Right lobe of liver (tissue), 6 donors: ENCODE results near the gene CACNA1C. TPM values are rescaled to one million over a fixed set of nuclear protein-coding genes. Genes with fewer than 3 reads are reported as not detected.

Source experiments
- ATAC-seq, 4 donors: fragments of 200-7000 bp; cut with Tn5 transposase; one replicate each; pipeline ENCODE4 v1.9.1; 2020; ENCODE audit warnings: mild to moderate bottlenecking in 4 of 4, moderate library complexity in 4 of 4
- DNase-seq, 3 donors: peaks; one replicate each; pipeline ENCODE4 v3.0.0-alpha.2; 2020
- H3K27ac ChIP-seq, 3 donors: fragments of 200-600 bp; one replicate each; pipeline ENCODE4 v1.8.0; 2022
- H3K27me3 ChIP-seq, 2 donors: fragments of 200-600 bp; one replicate each; pipeline ENCODE4 v1.8.0; 2022
- H3K36me3 ChIP-seq, 4 donors: fragments of 200-600 bp; sonication (generic) in 1 of 4; one replicate each; pipeline versions ENCODE4 v1.5.1 to v1.8.0; 2017 to 2022; ENCODE audit warnings: control low read depth in 1 of 4
- H3K4me1 ChIP-seq, 4 donors: fragments of 200-600 bp; sonication (generic) in 1 of 4; one replicate each; pipeline versions ENCODE4 v1.5.1 to v1.8.0; 2017 to 2022; ENCODE audit warnings: control low read depth in 1 of 4
- H3K4me3 ChIP-seq, 3 donors: fragments of 200-600 bp; one replicate each; pipeline ENCODE4 v1.8.0; 2022
- H3K9me3 ChIP-seq, 4 donors: fragments of 200-600 bp; sonication (generic) in 1 of 4; one replicate each; pipeline versions ENCODE4 v1.5.1 to v1.8.0; 2017 to 2022; ENCODE audit warnings: control low read depth in 1 of 4
- CTCF ChIP-seq, 4 donors: fragments of 200-600 bp in 3 of 4; fragments of 450-650 bp in 1 of 4; IDR thresholded peaks; one replicate each; pipeline versions ENCODE4 v1.5.1 to v1.8.0; 2016 to 2022; ENCODE audit warnings: antibody characterized with exemption in 4 of 4, mild to moderate bottlenecking in 2 of 4
- POLR2A ChIP-seq: fragments of 450-650 bp; IDR thresholded peaks from one replicate; pipeline ENCODE4 v1.6.1; 2017; ENCODE audit warnings: antibody characterized with exemption, mild to moderate bottlenecking
- WGBS: methylation state at CpG from one replicate; pipeline ENCODE4 v1.1.6; 2018; ENCODE audit warnings: low coverage, low lambda C conversion rate; ENCODE audit not compliant: insufficient coverage; ENCODE audit errors: missing lambda C conversion rate; 5-methylcytosine and 5-hydroxymethylcytosine counted together
- intact Hi-C, 2 donors: fragments of 100-400 bp; cut with DNase I; formaldehyde crosslinking; loops; one replicate each; pipeline versions ENCODE4 v1.11.2 to v1.14.1; 2022
- total RNA-seq, 6 experiments: library from RNA; depleted of rRNA in 2 of 6; stranded (reverse); fragments of >200 nt in 2 of 6; fragmentation: NEBNext Ultra II Directional in 3 of 6; extraction: Animal tissue kit (Norgen Biotek cat#: 25700) in 3 of 6; gene quantifications; one replicate each; pipeline versions ENCODE4 v1.1.0 to v1.2.4, GENCODE V29; 2016 to 2023
- donor health status: DM: no; HTN: yes; CAD: no.
- donor health status: DM: no; HTN: no; CAD: no.
- donor health status: DM: no; HTN: no; CAD: no.
- donor health status: DM: no; HTN: yes; CAD: no.
- donor health status: DM: no; HTN: yes; CAD: no.

CACNA1C gene
- total RNA-seq, 6 experiments from 2014 or later = 0.18 to 1.0 (median 0.57) TPM

- H3K4me3 ChIP-seq = no peak overlapping the region
- DNase-seq = no peak
- WGBS = 23% methylated on average over 4 of the region's 4 CpGs
- no peaks in the 10 kb centered on the region for H3K4me1 ChIP-seq
- H3K9me3 ChIP-seq = no peaks in the 10 kb centered on the region
- H3K27me3 ChIP-seq = no peaks in the 10 kb centered on the region
- ATAC-seq = peak in 2 of 4 donors; percentile 14 to 47
- intact Hi-C loops = no loop called here
- TF ChIP-seq POLR2A (no peak), CTCF (IDR thresholded peaks at IDR 0.05) (no peak)
- H3K27ac ChIP-seq = no peak overlapping the region
- H3K36me3 ChIP-seq = no peaks in the 10 kb centered on the region
Observed at GRCh38 chr12:2194571-2194970, 141.8 kb downstream of the CACNA1C start.

DNA sequence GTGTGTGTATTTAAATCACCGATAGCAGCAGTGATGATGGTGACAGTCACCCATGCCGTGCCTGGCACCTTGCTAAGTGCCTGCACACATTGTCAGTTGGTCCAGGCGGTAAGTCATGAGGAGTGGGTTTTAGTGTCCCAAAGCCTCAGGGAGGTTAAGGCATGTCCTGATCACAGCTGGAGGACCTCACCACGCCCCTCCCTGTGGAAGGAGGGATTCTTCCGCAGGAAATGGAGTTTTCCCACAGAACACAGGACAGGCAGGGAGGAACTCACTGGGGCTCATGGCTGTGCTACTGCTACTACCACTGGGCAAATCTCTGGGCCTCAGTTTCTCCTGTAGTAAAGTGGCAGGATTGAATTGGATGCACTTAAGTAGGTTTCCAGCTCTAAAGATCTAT is 142.3 kb downstream of the CACNA1C start:
- H3K27me3 ChIP-seq = no peaks in the 10 kb centered on the region
- intact Hi-C loops = no loop called here
- no peaks in the 10 kb centered on the region for H3K4me1 ChIP-seq
- H3K36me3 ChIP-seq = no peaks in the 10 kb centered on the region
- H3K9me3 ChIP-seq = no peaks in the 10 kb centered on the region
- H3K27ac ChIP-seq = no peak overlapping the region
- no peak overlapping the region for H3K4me3 ChIP-seq
- no peak for TF ChIP-seq CTCF (IDR thresholded peaks at IDR 0.05)
- no peak for TF ChIP-seq POLR2A
- DNase-seq (no peak), ATAC-seq (no peak)
- WGBS = 70% methylated on average over 5 of the region's 5 CpGs

- intact Hi-C loops = no loop called here
- no peak overlapping the region for H3K27ac ChIP-seq
- no peak overlapping the region for H3K4me3 ChIP-seq
- 50% methylated on average over 9 of the region's 18 CpGs for WGBS
- H3K9me3 ChIP-seq = no peaks in the 10 kb centered on the region
- H3K4me1 ChIP-seq = no peaks in the 10 kb centered on the region
- H3K27me3 ChIP-seq = no peaks in the 10 kb centered on the region
- TF ChIP-seq CTCF (IDR thresholded peaks at IDR 0.05) (no peak), POLR2A (no peak)
- no peaks in the 10 kb centered on the region for H3K36me3 ChIP-seq
- no peak for ATAC-seq
- DNase-seq = no peak
Observed at GRCh38 chr12:2198005-2198501, 145.3 kb downstream of the CACNA1C start.

- WGBS = 44% methylated on average over 5 of the region's 5 CpGs
- no peaks in the 10 kb centered on the region for H3K9me3 ChIP-seq
- H3K4me3 ChIP-seq = no peak overlapping the region
- no peaks in the 10 kb centered on the region for H3K36me3 ChIP-seq
- intact Hi-C loops = no loop called here
- ATAC-seq (no peak), DNase-seq (no peak)
- no peak overlapping the region for H3K27ac ChIP-seq
- H3K4me1 ChIP-seq = no peaks in the 10 kb centered on the region
- no peak for TF ChIP-seq POLR2A
- no peak for TF ChIP-seq CTCF (IDR thresholded peaks at IDR 0.05)
- no peaks in the 10 kb centered on the region for H3K27me3 ChIP-seq
Observed at GRCh38 chr12:2198542-2198941, 145.8 kb downstream of the CACNA1C start.

- intact Hi-C loops = no loop called here
- ATAC-seq (no peak), DNase-seq (no peak)
- 59% methylated on average over 6 of the region's 7 CpGs for WGBS
- Histone ChIP-seq H3K27ac (no peak overlapping the region), H3K36me3 (no peaks in the 10 kb centered on the region), H3K4me1 (no peaks in the 10 kb centered on the region), H3K27me3 (no peaks in the 10 kb centered on the region), H3K9me3 (no peaks in the 10 kb centered on the region), H3K4me3 (no peak overlapping the region)
- TF ChIP-seq POLR2A (no peak), CTCF (IDR thresholded peaks at IDR 0.05) (no peak)
Observed at GRCh38 chr12:2205996-2206395, 153.2 kb downstream of the CACNA1C start.
